NT2/D1 (cell line): ENCODE data around the gene CDH4.

ENCODE experiments used
- SUZ12 ChIP-seq: IDR thresholded peaks from 2 replicates; pipeline ENCODE4 v1.6.1; 2011; ENCODE audit not compliant: insufficient read length, insufficient read depth; ENCODE audit errors: extremely low read depth
- YY1 ChIP-seq: IDR thresholded peaks from 2 replicates; pipeline ENCODE4 v1.6.1; 2011; ENCODE audit not compliant: insufficient read length, insufficient read depth
- ZNF274 ChIP-seq: IDR thresholded peaks from 2 replicates; pipeline ENCODE4 v1.6.1; 2011; ENCODE audit warnings: mild to moderate bottlenecking, low read depth, low read length

DNA sequence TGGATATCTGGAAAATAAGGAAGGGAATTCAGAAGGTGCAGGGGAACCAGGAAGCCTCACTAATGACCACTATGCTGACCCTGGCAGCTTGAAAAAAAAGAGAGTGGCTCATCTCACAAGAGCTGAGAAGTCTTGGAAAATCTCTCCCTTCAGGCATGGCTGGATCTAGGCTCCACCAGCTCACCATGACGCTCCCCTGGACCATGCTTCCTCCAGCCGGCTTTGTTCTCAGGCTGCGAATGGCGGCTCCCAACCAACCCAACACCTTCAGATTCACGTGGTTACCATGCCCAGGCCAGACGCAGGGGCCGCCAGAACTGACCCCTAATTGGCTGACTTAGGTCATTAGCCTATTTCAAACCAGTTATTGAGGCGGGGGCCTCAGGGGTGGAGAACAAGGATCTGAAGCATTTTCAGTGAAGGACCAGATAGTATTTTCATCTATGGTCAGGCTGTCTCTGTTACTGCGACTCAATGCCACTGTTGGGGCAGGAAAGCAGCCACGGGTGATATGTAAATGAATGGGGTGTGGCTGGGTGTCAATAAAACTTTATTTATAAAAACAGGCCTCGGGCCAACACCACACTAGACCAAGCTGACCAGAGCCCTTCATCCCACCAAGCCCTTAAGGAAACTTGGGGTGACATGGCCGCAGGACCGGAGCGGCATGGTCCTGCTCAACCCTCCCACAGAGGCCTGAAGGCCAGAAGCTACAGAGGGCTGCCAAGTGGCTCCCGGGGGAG, 653.9 kb downstream of the CDH4 start:
- TF ChIP-seq YY1 (no peak), ZNF274 (no peak), SUZ12 (no peak)
